Stimulated activated CD4-positive, alpha-beta T cell treated with anti-CD3 and anti-CD28 coated beads, Interleukin-12 subunit alpha, Interleukin-12 subunit beta, amount 100 ng/mL, for 4 hours (primary cell): ENCODE results near the gene NKAIN1.
"Not testable (repeated sequence)": the region's sequence is repeated elsewhere in the genome, so short reads cannot be mapped to it uniquely, and the experiment has no call there.

Experiments used
- DNase-seq: peaks from one replicate; pipeline ENCODE4 v3.0.0-alpha.2; 2020

Gene NKAIN1

GRCh38 chr1:31193729-31194128 lies 46.0 kb downstream of the NKAIN1 start:
- DNase-seq: no peak

GRCh38 chr1:31191281-31191680 lies 48.4 kb downstream of the NKAIN1 start:
- DNase-seq: no peak

- no peak for DNase-seq
Measured at GRCh38 chr1:31189696-31190674, 49.7 kb downstream of the NKAIN1 start.

- peak; percentile 6 for DNase-seq
Measured at GRCh38 chr1:31183927-31184554, 55.6 kb downstream of the NKAIN1 start.

GRCh38 chr1:31183126-31183525 lies 56.6 kb downstream of the NKAIN1 start:
- DNase-seq: no peak

- peak; percentile 54 for DNase-seq
Measured at GRCh38 chr1:31182352-31182751, 57.3 kb downstream of the NKAIN1 start.

- DNase-seq: peak; percentile 46
Measured at GRCh38 chr1:31181515-31182343, 58.0 kb downstream of the NKAIN1 start.

- DNase-seq: no peak
Measured at GRCh38 chr1:31180338-31180737, 59.3 kb downstream of the NKAIN1 start.

GRCh38 chr1:31176291-31176690 lies 63.4 kb downstream of the NKAIN1 start:
- not testable (repeated sequence) for DNase-seq

GRCh38 chr1:31170486-31170735 lies 69.3 kb downstream of the NKAIN1 start:
- DNase-seq: no peak

- no peak for DNase-seq
Measured at GRCh38 chr1:31166462-31166861, 73.2 kb downstream of the NKAIN1 start.

GRCh38 chr1:31164291-31164690 lies 75.4 kb downstream of the NKAIN1 start:
- DNase-seq: no peak

GRCh38 chr1:31163866-31164265 lies 75.8 kb downstream of the NKAIN1 start:
- DNase-seq: no peak

GRCh38 chr1:31161571-31161970 lies 78.1 kb downstream of the NKAIN1 start:
- DNase-seq: no peak

GRCh38 chr1:31159869-31160611 lies 79.6 kb downstream of the NKAIN1 start:
- DNase-seq: no peak

GRCh38 chr1:31159323-31159722 lies 80.4 kb downstream of the NKAIN1 start:
- DNase-seq: no peak

GRCh38 chr1:31155216-31155806 lies 84.4 kb downstream of the NKAIN1 start:
- DNase-seq: peak; percentile 63

- peak; percentile 74 for DNase-seq
Measured at GRCh38 chr1:31154632-31155215, 85.0 kb downstream of the NKAIN1 start.

- no peak for DNase-seq
Measured at GRCh38 chr1:31154000-31154631, 85.6 kb downstream of the NKAIN1 start.

- DNase-seq: no peak
Measured at GRCh38 chr1:31153423-31153822, 86.3 kb downstream of the NKAIN1 start.

- no peak for DNase-seq
Measured at GRCh38 chr1:31152181-31152795, 87.4 kb downstream of the NKAIN1 start.
